Limb (tissue), 2 donors: ENCODE measurements around the gene HBEGF.
A peak's percentile ranks its signal among the peaks of the same experiment; 100 is the strongest.

Experiments used
- DNase-seq, 2 donors: peaks; one replicate each; pipeline ENCODE4 v3.0.0-alpha.2; 2016; ENCODE audit errors: extremely low spot score in 2 of 2

Gene HBEGF, protein sequence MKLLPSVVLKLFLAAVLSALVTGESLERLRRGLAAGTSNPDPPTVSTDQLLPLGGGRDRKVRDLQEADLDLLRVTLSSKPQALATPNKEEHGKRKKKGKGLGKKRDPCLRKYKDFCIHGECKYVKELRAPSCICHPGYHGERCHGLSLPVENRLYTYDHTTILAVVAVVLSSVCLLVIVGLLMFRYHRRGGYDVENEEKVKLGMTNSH

DNA sequence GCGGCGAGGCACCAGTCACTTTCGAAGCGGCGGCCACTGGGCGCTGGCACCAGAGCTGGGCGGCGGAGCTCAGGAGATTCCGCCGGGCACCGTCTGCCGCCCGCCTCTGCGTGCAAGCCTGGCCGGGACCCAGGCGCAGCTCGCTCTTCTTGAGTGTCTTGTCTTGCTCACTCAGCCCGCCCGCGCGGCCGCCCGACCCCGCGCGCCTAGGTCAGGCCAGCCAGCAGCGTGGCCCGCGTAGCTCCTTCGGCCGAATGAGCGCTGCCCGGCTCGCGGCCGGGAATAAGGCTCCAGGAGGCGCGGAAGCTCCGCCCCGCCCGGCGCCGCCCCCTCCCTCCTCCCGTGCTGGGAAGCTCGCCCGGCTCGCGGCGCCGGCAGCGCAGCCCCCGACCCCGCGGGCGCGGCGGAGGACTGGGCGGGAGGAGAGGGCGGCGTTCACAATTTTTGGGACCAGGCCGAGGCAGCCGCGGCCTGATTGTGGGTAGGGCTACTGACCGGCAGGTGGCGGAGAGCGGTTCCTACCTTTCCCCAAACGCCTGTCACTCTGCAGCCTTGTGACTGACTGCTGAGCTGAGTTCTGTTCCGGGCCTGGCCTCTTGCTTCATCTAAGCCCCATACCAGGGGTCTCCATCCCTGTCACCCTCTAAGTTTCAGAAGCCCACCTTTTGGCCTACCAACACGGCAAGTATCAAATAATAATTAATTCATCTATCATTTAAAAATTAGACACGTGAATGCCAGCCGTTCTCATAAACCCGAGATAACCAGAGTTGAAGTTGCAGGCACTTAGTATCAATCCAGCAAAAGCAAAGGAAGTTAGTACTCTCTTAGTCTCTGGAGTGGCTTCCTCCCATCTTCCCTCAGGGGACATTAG, at the start of gene HBEGF:
Gene HBEGF, minus strand, starts transcription at position 256 of the 874 bp plus-strand sequence. CDS start 275 bp downstream, outside the sequence.
- peak; percentile 61 to 85 for DNase-seq

DNA sequence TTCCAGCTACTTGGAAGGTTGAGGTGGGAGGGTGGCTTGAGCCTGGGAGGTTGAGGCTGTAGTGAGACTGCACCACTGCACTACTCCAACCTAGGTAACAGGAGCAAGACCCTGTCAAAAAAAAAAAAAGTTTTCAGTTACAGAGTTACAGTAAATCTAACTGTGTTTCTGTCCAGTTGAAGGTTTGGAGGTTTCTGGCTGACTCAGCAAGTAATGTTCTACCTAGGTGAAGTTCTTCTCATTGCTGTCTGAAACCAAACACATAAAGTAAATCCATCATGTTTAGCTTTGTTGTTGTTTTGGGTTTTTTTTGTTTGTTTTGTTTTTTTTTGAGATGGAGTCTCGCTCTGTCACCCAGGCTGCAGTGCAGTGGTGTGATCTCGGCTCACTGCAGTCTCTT, 47.3 kb upstream of the HBEGF start:
- DNase-seq, result no peak

DNA sequence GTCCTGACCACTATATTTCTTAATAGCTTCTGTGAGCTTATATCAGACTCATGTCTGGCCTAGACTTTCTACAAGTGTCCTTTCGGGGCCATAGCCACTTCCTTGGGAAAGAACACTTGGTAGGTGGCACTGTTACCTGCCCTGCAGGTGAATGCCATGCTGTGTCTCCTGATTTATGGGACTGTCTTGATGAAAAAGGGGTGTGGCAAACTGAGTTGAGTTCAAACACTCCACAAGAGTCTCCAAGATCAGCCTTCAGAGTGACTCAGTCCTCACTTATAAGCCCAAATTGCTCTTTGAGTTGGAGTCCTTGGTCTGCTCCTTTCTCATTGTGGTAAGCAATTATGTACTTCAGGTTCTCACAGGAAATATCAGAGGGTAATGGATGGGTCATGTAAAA, 45.3 kb upstream of the HBEGF start:
- DNase-seq, result no peak

DNA sequence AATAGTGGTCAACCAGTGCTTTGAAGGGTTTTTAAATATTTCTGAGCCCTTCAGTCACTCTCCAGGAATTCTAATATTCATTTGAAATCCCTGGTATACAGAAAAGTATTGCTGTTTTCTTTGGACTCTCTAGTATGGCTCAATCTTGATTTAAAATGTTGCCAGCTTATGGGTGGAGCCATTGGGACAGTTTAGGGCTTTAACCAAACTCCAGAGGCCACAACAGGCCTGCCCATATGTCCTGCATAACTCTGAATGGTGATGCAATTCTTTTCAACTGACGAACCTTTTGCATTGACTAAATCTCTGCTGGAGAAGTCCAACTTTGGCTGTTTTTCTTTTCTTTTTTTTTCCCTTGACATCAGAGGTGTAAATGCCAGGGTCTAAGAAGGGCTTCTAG, 44.9 kb upstream of the HBEGF start:
- DNase-seq, result no peak

DNA sequence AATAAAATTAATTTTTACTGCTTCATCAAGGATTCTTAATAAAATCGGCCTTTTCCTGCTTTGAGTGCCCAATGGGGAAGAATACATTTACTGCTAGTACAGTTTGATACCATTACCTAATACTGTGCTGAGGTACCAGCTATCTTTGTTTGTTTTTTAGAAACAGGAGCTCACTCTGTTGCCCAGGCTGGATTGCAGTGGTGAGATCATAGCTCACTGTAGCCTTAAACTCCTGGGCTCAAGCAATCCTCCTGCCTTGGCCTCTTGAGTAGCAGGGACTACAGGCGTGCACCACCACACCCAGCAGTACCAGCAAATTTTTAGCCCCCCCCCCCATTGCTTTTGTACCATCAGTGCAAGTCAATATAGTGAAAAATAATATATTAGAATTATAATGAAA, 41.6 kb upstream of the HBEGF start:
- no peak for DNase-seq

DNA sequence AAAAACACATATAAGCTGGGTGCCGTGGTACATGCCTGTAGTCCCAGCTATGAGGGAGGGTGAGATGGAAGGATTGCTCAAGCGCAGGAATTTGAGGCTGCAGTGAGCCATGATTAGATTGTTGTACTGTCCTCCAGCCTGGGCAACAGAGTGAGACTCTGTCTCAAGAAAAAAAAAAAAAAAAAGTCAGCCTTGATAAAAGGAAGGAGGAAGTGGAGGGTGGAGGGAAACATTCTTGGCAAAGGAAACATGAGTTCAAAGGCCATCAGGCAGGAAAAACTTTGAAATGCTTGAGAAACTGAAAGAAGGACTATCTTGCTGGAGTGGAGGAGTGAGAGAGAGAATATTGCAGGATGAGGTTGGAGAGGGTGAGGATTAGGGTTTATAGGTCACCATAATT, 36.9 kb upstream of the HBEGF start:
- DNase-seq, result no peak

DNA sequence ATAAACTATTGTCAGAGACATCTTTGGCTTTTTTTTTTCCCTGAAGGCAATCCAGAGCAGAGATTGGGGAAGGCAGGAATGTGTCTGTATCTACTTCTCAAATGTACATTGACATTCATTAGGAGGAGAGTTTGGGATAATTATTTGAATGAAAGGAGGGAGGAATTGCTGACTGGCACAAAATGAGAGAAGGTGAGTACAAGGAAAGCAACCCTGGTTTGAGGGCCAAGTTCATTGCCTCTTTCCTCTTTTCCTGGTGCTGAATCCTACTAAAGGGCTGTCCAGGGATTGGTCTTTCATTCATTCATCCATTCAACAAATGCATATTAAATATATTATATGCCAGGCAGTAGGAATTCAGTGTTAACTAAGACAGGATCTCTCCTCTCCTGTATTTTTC, 36.5 kb upstream of the HBEGF start:
- no peak for DNase-seq

DNA sequence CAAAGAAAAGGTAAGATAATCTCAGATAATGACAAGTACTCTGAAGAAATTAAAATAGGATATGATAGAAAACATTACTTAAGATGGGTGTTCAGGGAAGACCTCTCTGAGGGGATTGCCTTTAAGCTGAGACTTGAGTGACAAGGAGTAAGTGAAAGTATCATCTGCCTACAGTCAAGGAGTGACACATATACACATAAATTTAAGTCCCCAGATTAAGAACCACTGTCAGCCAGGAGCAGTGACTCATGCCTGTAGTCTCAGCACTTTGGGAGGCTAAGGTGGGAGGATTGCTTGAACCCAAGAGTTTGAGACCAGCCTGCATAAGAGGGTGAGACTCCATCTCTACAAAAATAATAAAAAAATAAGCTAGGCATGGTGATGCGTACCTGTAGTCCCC, 35.6 kb upstream of the HBEGF start:
- no peak for DNase-seq

DNA sequence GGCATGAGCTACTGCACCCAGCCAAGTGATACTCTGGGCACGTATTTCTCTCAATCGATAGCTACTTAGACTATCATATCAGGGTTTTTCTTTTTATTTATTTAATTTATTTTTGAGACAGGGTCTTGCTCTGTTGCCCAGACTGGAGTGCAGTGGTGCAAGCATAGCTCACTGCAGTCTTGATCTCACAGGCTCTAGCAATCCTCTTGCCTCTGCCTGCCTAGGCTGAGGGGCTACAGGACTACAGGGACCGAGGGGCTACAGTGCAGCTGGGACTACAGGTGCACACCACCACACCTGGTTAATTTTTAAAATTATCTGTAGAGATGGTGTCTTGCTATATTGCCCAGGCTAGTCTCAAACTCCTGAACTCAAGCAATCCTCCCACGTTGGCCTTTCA, 34.9 kb upstream of the HBEGF start:
- no peak for DNase-seq

DNA sequence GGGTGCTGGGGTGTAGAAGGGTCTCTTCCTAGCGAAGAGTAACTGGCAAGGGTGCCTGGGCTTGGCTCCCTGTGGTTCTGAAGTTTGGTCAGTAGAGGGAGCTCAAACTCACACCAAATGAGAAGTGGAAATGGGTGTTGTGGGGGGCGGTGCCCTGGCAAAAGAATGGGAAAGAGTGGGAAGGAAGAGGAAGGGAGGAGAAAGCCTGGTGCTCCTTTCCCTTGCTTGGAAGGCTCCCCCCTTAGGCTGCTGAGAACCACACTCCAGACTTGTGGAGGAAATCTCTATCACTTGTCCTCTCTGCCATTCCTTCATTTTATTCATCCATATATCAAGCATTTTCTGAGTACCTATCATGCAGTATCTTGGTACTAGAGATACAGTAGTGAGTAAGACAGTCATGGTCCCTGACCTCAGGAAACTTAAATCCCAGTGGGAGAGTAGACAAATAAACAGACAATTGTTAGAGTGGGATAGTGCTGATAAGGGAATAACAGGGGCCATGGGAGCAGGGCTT, 26.6 kb upstream of the HBEGF start:
- peak; percentile 74 to 75 for DNase-seq

DNA sequence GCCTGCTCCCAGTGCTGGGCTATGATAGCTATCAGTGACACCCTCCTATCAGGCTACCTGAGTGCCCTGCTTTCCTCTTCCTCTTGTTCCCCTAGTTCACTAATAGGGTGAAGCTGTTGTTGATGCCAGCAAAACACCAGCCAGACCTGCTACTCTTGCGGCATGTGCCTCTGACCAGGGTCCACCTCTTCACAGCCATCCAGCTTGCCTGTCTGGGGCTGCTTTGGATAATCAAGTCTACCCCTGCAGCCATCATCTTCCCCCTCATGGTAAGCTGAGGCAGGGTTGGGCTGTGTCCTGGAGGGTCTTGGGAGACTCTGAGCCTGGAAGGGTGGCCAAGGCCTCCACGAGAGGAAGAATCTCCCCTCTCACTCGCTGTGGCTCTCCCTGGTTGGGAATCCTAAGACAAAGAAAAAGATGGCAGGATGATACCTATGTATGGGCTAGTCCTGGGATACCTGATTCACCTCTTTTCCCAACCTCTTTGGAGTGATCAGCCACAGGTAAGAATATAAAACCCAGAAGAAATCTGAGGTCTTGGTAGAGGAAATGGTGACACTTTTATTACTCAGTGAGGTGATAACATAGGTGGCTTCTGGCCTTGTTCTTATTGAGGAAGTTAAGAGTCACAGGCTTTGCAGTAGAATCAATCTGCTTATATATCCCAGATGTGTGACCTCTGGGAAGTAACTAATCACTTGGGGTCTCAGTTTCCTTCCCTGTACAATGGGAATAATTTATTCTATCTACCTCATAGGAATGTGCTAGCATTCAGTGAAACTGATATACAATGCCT, 25.2 kb upstream of the HBEGF start:
- DNase-seq, result no peak

DNA sequence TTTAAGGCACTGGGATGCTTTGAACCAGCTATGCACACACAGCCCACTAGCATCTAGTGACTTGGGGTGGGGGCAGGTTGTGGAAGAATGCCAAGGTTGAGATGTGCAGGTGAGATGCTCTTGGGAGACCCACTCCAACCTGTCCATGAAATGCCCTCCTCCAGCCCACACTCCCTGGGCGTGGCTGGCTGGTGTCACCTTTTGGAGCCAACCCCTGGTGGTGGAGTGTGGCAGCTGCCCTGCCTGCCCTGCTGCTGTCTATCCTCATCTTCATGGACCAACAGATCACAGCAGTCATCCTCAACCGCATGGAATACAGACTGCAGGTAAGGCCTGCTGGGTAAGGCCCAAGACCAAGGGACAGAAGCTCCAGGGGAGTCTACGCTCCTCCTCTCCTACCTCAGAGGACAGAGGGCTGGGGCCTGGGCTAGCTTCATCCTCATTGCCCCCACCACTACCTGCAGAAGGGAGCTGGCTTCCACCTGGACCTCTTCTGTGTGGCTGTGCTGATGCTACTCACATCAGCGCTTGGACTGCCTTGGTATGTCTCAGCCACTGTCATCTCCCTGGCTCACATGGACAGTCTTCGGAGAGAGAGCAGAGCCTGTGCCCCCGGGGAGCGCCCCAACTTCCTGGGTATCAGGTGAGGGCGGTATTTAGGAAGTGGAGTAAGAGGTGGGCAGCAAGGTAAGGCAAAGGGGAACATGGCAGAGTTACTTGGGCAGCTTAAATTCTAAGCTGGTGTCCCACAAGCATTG, 21.0 kb upstream of the HBEGF start:
- no peak for DNase-seq

DNA sequence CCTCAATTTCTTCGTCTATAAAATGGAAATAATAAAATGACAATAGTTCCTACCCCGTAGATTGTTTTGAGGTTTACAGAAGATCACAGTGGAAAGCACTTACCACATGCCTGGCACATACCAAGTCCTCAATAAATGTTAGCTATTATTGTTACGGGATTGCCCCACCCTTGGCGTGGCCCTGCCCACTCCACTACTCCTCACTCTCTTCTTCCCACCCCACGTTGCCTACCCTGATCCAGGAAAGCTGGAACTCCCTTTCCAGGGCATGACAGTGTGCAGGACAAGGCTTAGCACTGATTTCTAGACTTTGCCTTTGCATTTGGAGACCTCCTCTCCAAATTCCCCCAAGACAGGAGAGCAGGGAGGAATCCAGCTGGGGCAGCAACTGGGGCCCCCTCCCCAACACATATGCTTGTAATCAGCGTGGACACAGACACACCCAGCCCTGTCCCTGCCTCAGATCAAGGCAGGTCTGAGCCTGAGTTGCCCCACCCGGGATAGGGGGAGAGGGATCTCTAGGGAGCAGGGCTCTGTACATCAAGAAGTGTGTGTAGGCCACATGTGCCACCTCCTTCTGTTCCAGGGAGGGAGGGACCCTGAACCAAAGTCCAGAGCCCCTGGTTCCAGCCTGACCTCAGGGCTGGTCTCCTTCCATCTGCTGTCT, 20.3 kb upstream of the HBEGF start:
- DNase-seq, result no peak

DNA sequence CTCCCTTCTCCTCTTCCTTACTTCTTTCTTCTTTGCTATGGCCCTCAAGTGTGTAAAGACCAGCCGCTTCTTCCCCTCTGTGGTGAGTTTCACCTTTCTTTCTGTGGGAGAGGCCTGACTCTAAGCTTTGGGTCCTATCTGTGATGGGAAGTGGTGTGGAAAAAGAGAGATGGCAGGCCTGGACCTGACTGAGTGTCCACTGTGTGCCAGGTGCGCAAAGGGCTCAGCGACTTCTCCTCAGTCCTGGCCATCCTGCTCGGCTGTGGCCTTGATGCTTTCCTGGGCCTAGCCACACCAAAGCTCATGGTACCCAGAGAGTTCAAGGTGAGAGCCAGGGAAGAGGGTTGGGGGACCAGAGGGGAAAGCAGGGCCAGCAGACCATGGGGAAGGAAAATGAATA, 19.5 kb upstream of the HBEGF start:
- DNase-seq, result no peak

DNA sequence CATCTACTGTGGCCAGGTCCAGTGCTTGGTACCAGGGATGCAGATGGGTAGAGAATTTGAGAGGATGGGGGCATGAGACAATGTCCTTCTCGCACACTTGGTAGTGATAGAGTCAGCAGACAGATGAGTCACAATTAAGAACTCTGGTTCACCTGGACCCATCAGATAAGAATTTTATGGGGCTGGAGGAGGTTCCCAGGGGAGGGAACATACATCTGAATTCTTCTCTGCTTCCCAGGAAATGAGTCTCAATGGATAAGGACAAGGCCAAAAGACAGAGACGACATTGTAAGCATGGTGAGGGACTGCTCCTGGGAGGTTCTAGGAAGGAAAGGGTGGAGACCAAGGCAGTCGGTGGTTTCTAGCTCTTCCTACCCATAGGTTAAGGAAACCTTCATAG, 18.9 kb upstream of the HBEGF start:
- no peak for DNase-seq

DNA sequence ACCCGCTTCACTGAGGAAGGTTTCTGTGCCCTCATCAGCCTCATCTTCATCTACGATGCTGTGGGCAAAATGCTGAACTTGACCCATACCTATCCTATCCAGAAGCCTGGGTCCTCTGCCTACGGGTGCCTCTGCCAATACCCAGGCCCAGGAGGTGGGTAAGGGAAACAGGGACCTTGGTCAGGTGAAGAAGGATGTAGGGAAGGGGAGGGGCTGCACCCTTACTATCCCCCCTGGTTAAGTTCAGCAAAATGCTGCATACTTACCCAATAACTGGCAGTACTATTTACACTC, 18.0 kb upstream of the HBEGF start:
- no peak for DNase-seq

DNA sequence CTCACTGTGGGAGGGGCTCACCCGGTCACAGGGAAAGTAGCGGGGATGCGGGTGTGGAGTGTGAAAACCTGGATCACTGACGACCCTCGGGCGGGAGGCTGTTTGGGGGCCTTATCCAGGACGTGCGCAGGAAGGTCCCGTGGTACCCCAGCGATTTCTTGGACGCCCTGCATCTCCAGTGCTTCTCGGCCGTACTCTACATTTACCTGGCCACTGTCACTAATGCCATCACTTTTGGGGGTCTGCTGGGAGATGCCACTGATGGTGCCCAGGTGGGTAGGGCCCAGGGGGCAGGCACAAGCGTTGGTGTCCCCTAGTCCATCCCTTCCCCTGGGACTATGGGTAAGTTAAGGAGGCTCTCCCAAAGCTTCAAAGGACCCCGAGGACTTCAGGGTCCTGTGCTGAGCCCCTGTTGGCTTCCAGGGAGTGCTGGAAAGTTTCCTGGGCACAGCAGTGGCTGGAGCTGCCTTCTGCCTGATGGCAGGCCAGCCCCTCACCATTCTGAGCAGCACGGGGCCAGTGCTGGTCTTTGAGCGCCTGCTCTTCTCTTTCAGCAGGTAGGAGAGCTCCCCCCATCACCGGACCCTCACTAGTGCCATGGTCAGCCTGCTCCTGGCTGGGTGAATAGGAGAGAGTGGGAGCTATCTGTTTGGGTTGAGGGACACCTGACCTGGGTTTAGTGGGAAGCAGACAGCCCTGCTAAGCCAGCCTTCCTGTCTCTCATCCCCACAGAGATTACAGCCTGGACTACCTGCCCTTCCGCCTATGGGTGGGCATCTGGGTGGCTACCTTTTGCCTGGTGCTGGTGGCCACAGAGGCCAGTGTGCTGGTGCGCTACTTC, 17.4 kb upstream of the HBEGF start:
- no peak for DNase-seq

DNA sequence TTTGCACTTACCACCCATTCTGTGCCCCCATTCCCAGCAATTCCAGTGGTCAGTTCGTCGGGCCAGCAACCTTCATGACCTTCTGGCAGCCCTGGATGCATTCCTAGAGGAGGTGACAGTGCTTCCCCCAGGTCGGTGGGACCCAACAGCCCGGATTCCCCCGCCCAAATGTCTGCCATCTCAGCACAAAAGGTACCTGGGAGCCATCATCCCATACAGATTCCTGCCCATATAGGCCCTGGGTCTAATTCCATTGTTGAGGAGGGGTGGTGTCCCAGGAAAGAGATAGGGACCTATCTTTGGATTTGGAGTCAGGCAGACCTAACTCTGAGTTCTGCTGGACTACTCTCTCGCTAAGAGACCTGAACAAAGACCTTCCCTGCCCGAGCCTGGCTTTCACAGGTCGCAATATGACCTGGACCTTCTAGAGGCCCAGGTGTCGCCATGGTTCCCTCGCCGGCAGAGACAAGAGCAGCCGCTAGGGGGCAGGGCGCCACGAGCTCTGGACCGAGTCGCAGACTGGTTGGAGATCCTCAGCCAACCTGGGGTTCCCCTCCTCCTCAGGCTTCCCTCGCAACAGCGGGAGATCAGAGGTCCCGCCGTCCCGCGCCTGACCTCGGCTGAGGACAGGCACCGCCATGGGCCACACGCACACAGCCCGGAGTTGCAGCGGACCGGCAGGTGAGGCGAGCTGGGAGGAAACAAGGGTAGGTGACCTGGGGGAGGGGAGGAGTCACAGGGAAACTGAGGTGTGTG, 16.6 kb upstream of the HBEGF start:
- peak; percentile 28 to 84 for DNase-seq

DNA sequence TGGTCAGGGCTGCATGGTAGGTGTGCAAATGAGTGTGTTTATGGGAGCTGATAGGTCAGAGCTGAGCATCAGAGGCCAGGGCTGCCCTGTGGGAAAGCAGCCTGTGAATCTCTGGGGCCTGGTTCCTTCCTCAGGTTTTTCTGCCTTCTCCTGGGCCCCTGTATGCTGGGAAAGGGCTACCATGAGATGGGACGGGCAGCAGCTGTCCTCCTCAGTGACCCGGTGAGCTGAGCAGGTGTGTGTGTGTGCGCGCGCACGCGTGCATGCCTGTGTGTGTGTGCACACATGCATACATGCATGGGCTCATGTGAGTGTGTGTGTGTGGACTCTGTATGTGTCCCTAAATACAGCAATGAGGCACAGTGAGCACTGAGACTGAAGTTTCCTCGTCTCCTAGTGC, 15.9 kb upstream of the HBEGF start:
- DNase-seq, result no peak
